HG03439 (cell line): ENCODE measurements around the gene KRTAP5-5.
"Not testable (repeated sequence)": the region's sequence is repeated elsewhere in the genome, so short reads cannot be mapped to it uniquely, and the experiment has no call there.

ENCODE experiments used
- ATAC-seq: cut with Tn5 transposase; IDR thresholded peaks from one replicate; pipeline ENCODE4 v1.9.1; 2021; ENCODE audit warnings: mild to moderate bottlenecking, moderate library complexity; ENCODE audit not compliant: unreplicated experiment

The KRTAP5-5 gene

DNA sequence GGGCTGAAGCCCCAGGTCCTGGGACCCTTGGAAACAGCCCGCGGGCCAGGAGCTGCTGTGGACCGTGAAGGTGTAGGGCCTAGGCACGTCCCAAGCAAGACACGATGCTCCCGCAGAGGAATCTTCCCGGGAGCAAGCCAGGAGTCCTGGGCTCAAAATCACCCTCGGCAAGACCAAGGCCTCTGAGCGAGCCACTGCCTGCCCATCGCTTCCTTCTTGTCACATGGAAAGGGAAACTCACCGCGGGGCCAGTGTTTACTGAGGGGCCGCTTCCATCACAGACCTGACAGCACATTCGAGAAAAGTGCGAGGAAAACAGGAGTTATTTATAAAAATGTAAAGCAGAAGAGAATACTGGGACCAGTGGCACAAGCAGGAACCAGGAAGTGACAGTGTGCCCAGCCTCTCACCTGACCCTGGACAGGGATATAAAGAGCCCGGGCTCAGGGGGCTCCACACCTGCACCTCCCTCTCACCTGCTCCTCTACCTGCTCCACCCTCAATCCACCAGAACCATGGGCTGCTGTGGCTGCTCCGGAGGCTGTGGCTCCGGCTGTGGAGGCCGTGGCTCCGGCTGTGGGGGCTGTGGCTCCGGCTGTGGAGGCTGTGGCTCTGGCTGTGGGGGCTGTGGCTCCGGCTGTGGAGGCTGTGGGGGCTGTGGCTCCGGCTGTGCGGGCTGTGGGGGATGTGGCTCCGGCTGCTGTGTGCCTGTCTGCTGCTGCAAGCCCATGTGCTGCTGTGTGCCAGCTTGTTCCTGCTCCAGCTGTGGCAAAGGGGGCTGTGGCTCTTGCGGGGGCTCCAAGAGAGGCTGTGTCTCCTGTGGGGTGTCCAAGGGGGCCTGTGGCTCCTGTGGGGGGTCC, at the start of gene KRTAP5-5:
Gene KRTAP5-5, plus strand, starts transcription at position 450 of the 860 bp plus-strand sequence. Its CDS starts 66 bp downstream, at position 516.
- no peak for ATAC-seq

DNA sequence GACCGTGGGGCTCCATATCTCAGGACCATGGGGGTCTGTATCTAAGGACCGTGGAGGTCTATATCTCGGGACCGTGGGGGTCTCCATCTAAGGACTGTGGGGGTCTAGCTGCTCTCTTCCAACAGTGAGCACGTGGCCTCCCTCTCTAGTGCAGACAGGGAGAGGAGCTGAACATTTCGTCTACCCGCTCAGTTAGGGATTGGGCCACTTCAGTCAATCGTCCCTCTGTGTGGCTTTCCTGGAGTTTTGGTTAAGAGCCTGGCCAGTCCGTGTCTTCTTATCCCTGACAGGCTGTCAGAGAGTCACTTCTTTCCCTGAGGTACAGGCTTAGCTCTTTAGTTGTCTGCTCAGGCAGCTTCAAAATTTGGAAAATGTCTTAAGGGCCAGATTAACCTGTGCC, 47.6 kb upstream of the KRTAP5-5 start:
- ATAC-seq = no peak

DNA sequence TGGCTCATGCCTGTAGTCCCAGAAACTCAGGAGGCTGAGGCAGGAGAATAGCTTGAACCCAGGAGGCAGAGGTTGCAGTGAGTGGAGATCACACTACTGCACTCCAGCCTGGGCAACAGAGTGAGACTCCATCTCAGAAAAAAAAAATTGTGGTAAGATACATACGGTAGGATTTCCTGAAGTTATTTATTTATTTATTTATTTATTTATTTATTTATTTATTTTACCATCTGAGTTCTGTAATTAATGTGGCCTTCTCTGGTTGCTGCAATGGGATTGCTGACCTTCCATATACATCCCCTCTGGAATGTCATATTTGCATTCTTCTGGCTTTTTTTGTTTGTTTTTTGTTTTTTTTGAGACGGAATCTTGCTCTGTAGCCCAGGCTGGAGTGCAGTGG, 46.7 kb upstream of the KRTAP5-5 start:
- not testable (repeated sequence) for ATAC-seq

DNA sequence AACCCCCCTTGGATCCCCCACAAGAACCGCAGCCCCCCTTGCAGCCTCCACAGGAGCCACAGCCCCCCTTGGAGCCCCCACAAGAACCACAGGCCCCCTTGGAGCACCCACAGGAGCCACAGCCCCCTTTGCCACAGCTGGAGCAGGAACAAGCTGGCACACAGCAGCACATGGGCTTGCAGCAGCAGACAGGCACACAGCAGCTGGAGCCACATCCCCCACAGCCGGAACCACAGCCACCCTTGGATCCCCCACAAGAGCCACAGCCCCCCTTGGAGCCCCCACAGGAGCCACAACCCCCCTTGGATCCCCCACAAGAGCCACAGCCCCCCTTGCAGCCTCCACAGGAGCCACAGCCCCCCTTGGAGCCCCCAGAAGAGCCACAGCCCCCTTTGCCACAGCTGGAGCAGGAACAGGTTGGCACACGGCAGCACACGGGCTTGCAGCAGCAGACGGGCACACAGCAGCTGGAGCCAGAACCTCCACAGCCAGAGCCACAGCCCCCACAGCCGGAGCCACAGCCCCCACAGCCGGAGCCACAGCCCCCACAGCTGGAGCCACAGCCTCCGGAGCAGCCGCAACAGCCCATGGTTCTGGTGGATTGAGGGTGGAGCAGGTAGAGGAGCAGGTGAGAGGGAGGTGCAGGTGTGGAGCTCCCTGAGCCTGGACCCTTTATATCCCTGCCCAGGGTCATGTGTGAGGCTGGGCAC, 44.8 kb upstream of the KRTAP5-5 start, which contains the start of gene KRTAP5-1:
Gene KRTAP5-1, minus strand, starts transcription at position 623 of the 710 bp plus-strand sequence. Its CDS starts 34 bp downstream, at position 589.
- not testable (repeated sequence) for ATAC-seq

DNA sequence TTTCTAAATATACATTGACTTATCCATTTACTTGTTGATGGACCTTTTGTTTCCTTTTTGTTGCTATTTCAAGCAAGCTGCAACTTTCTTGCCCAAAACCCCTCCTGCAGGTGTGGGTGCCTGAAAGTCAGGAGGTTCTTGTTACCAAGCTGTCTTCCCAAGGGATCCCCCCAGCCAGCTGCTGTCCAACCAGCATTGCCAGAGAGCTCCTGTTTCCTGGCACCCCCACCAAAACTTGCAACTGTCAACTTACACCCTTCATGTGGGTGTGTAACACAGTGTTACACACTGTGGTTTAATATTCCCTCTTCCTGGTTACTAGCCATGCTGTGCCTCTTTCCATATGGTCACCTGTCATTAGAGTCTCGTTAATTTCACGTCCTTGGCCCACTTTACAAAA, 42.9 kb upstream of the KRTAP5-5 start:
- ATAC-seq = no peak

DNA sequence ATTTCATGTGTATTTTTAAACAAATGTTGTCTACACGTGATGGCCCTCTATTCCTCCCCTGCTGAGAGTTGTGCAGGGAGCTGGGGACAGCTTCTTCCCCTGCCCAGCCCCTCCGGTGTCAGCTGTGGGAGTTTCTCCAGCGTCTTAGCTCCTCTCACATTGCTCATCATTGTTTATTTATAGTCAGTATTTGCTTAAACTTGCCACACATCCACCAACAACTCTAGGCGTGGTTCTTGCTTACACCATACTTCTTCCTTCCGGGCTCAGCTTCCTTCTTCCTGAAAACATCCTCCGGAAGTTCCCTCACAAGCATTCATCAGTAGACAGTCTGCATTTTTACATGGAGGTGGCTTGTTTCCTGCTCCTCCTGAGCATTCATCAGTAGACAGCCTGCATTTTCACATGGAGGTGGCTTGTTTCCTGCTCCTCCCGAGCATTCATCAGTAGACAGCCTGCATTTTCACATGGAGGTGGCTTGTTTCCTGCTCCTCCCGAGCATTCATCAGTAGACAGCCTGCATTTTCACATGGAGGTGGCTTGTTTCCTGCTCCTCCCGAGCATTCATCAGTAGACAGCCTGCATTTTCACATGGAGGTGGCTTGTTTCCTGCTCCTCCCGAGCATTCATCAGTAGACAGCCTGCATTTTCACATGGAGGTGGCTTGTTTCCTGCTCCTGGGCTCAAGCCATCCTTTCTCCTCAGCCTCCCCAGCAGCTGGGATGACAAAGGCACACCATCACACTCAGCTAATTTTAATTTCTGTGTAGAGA, 40.2 kb upstream of the KRTAP5-5 start:
- ATAC-seq = not testable (repeated sequence)

GRCh38 chr11:1589996-1590395, 39.6 kb upstream of the KRTAP5-5 start:
- ATAC-seq = no peak

DNA sequence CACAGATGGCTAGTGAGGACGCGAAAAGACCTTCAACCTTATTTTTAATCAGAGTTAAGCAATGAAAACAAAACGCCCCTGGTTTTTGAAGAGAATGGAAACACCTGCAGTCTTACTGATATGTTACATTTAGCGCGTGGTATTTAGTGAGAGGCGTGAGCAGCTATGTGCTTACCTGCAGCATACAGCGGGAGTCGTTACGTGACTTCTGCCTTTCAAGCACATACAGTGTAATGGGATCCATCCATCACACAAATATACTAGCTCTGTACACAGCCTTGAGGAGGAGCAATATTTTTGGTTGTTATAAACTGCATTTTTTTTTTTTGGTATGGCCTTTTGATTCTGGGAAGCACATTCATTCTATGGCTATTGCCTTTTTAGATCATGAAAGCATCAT, 36.9 kb upstream of the KRTAP5-5 start:
- ATAC-seq = no peak

DNA sequence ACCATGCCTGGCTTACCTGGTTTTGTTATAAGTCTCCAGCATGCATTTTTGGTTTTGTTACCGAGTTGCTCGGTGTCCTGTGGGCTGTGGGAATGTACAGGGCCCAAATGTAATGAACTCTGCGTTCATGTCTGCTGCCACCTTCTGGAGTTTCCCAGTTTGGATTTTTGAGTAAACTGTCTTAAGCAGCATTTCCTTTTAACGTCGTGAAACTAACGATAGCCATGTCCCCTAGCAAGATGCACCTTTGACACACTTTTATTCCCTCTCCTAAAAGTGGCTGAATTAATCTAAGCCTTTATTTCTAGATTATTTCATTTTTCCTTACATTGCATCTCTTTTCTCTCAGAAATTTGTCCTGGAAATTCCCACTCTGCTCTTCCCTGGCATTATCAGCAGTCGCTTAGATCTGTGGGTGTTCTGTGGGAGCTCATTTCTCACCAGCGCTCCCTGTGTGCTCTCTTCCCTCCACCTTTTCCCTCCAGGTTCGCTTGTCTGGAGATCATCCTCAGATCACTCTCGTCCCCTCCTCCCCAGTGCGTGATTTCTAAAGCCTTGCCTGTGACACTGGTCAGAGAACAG, 33.5 kb upstream of the KRTAP5-5 start:
- not testable (repeated sequence) for ATAC-seq

- ATAC-seq = not testable (repeated sequence)
These were observed 32.9 kb upstream of the KRTAP5-5 start for GRCh38 chr11:1596576-1597121.

GRCh38 chr11:1597331-1597993, 32.1 kb upstream of the KRTAP5-5 start:
- no peak for ATAC-seq

DNA sequence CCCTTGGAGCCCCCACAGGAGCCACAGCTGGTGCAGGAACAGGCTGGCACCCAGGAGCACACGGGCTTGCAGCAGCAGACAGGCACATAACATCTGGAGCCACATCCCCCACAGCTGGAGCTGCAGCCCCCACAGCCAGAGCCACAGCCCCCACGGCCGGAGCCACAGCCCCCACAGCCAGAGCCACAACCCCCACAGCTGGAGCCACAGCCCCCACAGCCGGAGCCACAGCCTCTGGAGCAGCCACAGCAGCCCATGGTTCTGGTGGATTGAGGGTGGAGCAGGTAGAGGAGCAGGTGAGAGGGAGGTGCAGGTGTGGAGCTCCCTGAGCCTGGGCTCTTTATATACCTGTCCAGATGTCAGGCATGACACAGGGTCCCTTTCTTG, 31.6 kb upstream of the KRTAP5-5 start, which contains the start of gene KRTAP5-2:
Gene KRTAP5-2, minus strand, starts transcription at position 301 of the 387 bp plus-strand sequence. Its CDS starts 44 bp downstream, at position 257.
- no peak for ATAC-seq

DNA sequence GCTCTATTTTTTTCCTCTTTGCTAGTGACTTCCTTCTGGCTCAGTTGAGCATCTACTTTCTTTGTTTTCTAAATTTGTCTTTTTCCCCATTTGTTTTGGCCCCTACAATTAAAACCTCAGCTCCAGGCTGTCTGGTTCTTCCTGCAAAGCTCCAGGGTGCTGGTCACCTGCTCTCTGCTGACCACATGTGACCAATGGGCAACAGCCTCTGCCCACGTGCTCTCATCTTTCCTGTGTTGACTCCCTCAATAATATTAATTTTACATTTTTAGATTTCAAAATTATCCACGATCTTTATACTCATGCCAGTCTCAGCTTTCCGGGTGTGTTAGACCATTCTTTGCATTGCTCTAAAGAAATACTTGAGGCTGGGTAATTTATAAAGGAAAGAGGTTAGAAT, 31.2 kb upstream of the KRTAP5-5 start:
- ATAC-seq = not testable (repeated sequence)

- ATAC-seq = no peak
These were observed 30.8 kb upstream of the KRTAP5-5 start for GRCh38 chr11:1598816-1599215.

GRCh38 chr11:1600626-1601025, 28.9 kb upstream of the KRTAP5-5 start:
- no peak for ATAC-seq

GRCh38 chr11:1601663-1602062, 27.9 kb upstream of the KRTAP5-5 start:
- not testable (repeated sequence) for ATAC-seq

- no peak for ATAC-seq
These were observed 25.9 kb upstream of the KRTAP5-5 start for GRCh38 chr11:1603629-1604028.

GRCh38 chr11:1604181-1604580, 25.4 kb upstream of the KRTAP5-5 start:
- no peak for ATAC-seq

GRCh38 chr11:1604711-1605110, 24.9 kb upstream of the KRTAP5-5 start:
- no peak for ATAC-seq

DNA sequence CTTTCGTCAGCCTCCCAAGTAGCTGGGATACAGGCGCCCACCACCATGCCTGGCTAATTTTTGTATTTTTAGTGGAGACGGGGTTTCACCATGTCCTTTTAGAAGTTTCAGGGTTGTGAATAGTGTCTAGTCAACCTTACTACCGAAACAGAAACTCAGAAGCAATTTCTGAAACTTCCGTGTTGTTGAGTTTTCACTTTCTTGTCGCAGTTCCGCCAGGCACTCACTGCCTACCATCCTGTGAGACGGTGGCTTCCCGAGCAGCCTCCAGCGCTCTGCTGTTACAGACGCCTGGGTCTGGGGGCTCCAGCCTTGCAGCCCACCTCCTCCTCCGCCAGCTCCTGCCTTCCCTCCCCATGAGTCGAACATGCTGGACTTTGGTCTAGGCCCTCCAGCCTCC, 23.7 kb upstream of the KRTAP5-5 start:
- ATAC-seq = peak; percentile 84
